CD4-positive, alpha-beta T cell treated with Interleukin-2 at 100 ng/mL for 4 hours (primary cell): Measurements from ENCODE around the gene FLAD1.
"Not testable (repeated sequence)": the region's sequence is repeated elsewhere in the genome, so short reads cannot be mapped to it uniquely, and the experiment has no call there.

ENCODE experiments used
- DNase-seq: peaks from one replicate; pipeline ENCODE4 v3.0.0-alpha.2; 2020; ENCODE audit warnings: low spot score

Gene FLAD1

DNA sequence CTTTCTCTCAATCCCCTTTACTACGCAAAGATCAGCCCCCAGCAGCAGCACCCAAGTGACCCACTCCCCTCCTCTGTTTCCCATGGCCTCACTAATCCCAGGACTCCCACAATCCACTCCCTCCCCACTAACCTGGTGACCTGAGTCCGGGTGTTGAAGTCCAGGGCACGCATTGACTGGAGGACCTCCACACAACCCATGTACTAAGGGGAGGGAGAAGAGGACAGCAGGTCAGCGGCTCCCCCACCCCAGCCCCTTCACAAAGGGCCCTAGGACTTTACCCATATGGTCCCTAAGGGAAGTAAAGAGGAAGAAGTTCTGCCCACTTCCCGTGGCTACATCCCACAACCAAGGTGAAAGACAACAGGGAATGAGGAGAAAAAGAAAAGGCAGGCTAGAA is 13.9 kb upstream of the FLAD1 start:
- no peak for DNase-seq

- no peak for DNase-seq
Measured at GRCh38 chr1:154969860-154970452, 13.2 kb upstream of the FLAD1 start.

- DNase-seq, result peak; percentile 38
Measured at GRCh38 chr1:154970631-154971340, 12.4 kb upstream of the FLAD1 start, which contains the start of gene SHC1. TSS of gene SHC1 (minus strand) at chr1:154970747. CDS start at chr1:154970526, 221 bp downstream.

DNA sequence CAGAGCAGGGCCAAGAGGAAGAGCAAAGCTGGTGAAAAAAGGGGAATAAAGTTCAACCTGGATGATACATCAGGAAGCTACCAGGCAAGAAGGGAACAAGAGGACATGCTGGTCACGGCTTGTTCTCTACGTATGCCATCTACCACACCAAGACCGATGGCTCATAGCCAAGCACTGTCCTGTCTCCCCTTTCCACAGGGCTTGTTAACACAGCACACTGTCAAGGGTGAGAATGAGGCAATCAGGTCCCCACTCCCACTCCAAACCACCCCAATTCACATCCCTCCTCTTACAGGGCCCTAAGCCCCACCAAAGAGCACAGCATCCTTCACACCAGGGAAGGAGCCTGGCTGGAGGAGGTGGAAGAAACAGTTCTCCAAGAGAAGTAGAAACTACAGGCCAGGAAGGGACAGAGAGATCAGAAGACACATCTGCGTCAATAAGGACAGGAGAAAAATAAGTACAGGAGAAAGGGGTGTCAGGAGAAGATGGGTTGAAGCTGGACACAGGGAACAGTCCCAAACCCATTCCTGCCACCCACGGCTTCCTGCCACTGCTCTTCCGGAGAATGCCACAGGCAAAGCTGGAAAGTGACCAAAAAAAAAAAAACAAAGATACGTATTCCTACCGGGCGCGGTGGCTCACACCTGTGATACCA is 11.7 kb upstream of the FLAD1 start:
- no peak for DNase-seq

DNA sequence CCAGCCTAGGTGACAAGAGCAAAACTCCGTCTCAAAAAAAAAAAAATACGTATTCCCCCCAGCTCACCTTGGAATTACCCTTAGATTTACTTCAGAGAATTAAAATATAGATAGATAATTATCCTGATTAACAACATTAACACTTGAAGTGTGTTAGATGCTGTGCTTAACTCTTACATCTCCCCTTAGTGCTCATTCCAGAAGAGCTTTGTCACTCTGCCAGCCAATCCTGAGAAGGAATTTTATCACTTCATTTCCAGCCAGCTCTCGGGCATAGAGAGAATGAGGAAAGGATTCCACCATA is 11.0 kb upstream of the FLAD1 start:
- no peak for DNase-seq

DNA sequence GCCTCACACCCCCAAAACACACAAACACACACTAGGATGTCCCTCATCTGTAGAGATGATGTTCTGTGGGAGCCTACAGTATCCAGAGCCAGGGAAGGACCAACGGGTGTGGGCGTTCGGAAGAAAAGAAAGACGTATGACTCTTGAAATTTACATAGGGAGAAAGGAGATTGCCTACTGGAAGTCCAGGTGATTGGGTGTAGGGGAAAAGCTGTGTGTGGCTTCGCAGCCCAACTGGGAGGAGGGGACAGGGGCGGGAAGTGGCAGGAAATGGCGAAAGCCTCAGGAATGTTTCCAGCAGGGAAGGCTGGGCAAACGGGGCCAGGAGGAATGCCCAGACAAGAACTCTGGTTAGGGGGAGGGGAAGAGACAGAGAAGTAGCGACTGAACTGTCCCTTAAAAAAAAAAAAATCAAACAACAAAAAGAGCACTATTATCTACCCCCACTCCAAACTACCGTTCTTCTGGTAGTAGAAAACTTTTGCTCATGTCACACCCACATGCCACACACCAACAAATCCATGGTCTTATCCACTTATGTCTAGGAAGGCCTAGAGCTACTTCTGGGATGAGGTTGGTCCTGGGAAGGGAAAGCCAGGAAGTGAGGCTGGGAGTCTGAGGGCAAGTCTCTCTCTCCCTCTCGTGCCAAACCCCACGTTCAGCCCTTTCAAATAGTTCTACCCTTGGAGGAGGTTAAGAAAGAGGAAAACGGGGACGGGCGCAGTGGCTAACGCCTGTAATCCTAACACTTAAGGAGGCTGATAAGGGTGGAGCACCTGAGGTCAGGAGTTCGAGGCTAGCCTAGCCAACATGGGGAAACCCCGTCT is 10.4 kb upstream of the FLAD1 start:
- no peak for DNase-seq

DNA sequence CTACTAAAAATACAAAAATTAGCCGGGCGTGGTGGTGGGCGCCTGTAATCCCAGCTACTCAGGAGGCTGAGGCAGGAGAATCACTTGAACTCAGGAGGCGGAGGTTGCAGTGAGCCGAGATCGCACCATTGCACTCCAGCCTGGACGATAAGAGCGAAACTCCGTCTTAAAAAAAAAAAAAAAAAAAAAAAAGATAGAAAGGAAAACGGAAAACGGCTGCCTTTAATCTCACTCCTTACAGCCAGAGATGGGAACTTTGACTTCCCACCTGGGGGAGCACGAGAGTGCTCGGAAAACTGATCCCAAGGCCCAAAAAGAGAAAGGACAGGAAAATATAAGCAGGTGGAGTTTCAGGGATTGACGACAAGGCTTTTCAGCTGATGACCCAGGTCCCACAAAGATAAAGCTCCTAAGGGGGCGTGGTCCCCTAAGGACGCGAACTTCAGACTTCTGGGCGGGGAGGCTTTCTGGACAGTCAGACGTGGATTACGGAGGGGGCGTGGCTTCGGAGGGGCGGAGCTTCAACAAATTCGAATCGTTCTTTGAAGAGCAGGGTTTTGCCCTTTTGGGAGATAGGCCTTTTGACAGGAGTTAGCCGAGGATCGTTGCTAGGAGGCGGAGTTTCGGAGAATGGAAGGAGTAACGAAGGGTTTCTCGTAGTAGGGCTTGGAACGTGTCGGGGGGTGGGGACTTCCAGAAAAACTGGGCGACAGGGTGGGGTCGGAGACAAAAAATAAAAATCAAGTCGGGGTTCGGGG is 9.6 kb upstream of the FLAD1 start:
- peak; percentile 93 for DNase-seq

DNA sequence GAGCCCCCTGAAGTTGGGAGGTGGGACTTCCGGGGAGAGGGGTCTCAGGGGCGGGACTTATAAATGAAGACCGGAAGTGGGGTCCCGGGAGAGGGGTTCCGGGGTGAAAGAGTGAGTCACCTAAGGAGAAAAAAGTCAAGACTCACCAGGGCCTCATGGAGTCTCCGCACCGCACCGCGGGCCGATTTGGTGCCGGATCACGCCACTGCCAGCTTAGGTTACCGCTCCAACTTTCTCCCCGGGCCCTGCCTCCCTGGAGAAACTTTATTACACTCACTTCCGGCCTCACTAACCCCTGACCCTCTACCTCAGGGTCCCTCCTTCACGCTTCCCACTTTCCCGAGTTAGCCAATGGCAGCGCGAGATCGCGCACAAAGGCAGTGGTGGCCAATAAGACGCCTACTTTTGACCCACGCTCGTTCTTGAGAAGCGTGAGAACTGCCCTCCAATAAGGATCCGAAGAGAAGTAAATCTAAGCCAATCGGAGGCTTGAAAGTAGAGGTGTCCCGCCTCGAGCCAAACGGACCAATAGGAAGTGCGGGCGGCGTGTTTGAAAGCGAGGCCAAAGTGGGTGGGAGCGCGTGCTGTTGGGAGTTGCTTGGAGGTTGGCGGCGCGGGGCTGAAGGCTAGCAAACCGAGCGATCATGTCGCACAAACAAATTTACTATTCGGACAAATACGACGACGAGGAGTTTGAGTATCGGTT is 8.9 kb upstream of the FLAD1 start, which contains the start of gene CKS1B:
Gene CKS1B (plus strand): TSS at position 580 of the 706 bp plus-strand sequence. CDS start 65 bp downstream, at position 645.
- peak; percentile 99 for DNase-seq

GRCh38 chr1:154974808-154975408 is 8.2 kb upstream of the FLAD1 start:
- DNase-seq, result peak; percentile 95

- peak; percentile 54 for DNase-seq
Measured at GRCh38 chr1:154975409-154976059, 7.6 kb upstream of the FLAD1 start.

GRCh38 chr1:154977762-154978161 is 5.4 kb upstream of the FLAD1 start:
- not testable (repeated sequence) for DNase-seq

GRCh38 chr1:154978360-154978759 is 4.8 kb upstream of the FLAD1 start:
- no peak for DNase-seq

DNA sequence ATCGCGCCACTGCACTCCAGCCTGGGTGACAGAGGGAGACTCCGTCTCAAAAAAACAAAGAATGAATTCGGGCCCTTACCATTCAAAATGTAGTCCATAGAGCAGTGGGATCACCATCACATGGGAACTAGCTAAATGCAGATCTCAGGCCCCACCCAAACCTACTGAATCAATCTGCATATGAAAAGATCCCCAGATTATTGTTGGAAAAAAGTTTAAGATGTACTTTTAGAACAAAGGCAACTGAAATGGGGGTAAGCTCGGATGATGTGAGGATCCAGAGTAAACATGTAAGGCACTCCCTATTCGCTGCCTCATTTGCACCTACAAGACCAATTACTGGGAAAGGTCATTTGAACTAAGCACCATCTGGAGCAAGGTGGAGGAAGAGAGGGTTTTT is 803 bp upstream of the FLAD1 start:
- DNase-seq, result no peak

- DNase-seq, result no peak
Measured at GRCh38 chr1:154983776-154984466, 777 bp downstream of the FLAD1 start.

DNA sequence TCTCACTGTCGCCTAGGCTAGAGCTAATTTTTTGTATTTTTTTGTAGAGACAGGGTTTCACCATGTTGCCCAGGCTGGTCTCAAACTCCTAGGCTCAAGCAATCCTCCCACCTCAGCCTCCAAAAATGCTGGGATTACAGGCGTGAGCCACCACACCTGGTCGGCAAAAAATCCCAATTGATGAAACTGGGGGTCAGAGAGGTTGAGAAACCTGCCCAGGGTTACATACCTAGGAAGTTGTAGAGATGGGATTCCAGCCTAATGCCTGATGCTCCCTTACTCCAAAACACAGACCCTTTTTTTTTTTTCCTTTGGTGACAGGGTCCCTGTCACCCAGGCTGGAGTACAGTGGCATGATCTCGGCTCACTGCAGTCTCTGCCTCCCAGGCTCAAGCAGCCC is 3.6 kb downstream of the FLAD1 start:
- DNase-seq, result not testable (repeated sequence)

- no peak for DNase-seq
Measured at GRCh38 chr1:154987326-154987725, 4.2 kb downstream of the FLAD1 start.

GRCh38 chr1:154988058-154988954 is 5.2 kb downstream of the FLAD1 start:
- no peak for DNase-seq

DNA sequence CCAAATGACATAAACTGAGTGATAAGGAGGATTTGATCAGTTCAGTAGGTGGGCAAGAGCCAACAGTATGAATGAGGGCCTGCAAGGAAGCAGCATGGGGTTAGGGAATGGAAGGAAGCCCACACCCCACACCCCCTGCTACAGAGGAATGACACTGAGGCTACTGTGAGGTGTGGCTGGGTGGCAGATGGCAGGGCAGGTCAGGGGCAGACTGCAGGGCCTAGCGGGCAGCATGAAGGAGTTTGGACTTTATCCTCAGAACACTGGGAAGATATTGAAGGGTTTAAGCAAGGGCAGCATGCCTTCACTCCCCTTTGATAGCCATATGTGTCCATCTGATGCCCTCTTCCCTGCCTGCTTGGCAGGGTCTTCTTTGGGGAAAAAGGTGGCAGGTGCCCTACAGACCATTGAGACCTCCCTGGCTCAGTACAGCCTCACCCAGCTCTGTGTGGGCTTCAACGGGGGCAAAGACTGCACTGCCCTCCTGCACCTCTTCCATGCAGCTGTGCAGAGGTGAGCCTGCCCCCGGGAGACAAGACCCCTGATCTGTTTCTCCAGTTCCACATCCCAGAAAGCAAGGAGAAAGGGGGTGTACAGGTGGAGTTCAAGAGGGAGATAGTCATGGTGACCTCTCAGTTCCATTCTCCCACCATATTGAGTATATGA is 6.2 kb downstream of the FLAD1 start:
- DNase-seq, result no peak
